Measurements from ENCODE around the gene RGS14.
"Not testable (repeated sequence)": the region's sequence is repeated elsewhere in the genome, so short reads cannot be mapped to it uniquely, and the experiment has no call there.

The RGS14 gene

DNA sequence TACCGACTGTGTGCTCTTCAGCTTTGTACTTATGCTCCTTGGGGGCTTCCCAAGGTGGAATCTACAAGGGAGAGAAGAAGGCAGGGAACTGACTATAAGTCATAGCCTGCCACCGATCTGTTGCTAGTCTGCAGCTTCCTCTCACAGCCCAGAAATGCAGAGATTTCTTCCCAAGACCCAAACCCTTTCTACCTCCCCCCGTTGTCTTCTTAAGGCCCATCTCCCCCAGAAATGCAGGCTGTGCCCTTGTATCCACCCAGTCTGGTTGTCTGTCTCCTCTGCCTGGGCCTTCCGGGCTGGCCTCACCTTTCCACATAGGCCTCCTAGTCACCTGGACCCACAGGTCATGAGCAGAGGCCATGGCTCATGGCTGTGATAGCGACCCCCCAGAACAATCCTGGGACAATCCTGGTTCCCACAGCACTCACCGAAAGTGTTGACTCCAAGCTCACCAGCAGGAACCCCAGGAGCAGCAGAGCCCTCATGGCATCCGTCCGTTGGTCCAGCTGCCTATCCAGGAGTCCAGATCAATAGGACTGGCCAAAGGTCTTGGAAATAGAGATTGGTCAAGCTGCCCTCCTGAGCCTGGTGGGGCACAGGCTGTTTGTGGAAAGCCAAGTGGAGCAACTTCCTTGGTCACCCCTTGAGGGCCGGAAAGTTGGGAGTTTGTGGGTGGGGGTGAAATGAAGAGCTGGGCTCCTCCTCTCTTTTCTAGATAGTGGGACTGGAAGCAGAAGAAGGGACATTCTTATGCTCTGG lies 51.5 kb downstream of the RGS14 start, which contains the start of gene F12:
F12 (minus strand) TSS at position 522 of the 759 bp plus-strand sequence; CDS start at position 485, 37 bp downstream.
- DNase-seq = no peak

DNA sequence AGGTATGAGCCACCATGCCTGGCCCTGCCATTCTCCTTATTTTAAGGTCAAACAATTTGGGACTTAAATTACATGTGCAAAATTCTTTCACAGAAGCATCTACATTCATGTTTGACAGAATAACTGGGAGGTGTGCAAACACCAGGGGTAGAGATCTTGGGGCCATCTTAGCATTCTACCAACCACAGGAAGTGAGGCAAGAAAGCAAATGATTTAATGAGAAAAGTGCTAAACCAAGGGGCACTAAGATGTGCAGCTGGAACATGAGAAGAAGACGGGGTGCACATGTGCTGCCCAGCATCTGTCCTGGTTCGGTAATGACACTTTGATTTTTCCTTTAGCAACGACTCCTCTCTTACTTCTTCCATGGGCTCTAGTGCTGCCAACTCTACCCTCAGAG lies 52.9 kb downstream of the RGS14 start:
- no peak for DNase-seq

DNA sequence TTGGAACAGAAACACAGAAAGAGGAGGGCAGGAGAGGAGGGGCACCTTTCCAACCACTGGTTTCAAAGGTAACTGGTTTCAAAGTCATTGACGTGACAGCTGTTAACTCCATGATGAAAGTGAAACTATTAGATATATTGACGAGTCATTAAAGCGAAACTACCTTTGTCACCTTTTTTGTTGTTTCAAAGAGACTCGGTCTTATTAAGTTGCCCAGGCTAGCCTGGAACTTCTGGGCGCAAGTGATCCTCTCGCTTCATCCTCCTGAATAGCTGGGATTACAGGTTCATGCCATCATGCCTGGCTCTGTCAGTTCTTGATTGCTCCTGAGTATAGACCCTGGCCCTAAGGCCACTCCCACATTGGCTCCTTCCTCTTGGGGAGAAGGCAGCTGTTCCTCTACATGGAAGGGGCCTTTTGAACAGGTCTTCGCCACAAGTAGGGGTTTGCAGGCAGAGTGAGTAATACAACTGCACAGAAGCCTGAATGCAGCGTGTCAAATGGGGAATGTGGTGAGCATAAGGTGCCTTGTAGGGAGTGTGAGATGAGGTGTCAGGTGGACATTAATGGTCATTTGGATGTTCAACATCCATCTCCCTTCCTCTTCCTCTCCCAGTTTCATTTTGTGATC lies 55.0 kb downstream of the RGS14 start:
- DNase-seq = no peak

DNA sequence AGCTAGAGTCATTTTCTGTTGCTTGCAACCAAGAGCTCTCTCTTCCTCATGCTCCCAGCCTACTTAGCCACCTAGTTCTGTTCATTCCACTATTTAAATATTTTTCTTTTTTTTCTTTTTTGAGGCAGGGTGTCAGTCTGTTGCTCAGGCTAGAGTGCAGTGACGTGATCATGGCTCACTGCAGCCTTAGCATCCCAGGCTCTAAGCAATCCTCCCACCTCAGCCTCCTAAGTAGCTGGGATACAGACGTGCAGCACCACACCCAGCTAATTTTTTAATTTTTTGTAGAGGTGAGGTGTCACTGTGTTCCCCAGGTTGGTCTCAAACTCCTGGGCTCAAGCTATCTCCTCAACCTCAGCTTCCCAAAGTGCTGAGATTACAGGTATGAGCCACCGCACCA lies 56.8 kb downstream of the RGS14 start:
- DNase-seq = no peak

DNA sequence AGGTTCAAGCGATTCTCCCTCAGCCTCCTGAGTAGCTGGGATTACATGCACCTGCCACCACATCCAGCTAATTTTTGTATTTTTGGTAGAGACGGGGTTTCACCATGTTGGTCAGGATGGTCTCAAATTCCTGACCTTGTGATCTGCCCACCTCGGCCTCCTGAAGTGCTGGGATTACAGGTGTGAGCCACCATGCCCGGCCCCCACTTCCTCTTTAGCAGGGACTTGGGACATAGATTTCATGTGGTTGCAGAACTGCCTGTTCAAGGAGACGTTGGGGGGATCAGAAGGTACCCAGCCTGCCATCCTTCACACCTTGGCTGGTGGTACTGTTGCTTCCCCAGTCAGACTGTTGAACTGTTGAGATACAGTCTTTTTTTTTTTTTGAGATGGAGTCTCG lies 59.4 kb downstream of the RGS14 start:
- DNase-seq = not testable (repeated sequence)

DNA sequence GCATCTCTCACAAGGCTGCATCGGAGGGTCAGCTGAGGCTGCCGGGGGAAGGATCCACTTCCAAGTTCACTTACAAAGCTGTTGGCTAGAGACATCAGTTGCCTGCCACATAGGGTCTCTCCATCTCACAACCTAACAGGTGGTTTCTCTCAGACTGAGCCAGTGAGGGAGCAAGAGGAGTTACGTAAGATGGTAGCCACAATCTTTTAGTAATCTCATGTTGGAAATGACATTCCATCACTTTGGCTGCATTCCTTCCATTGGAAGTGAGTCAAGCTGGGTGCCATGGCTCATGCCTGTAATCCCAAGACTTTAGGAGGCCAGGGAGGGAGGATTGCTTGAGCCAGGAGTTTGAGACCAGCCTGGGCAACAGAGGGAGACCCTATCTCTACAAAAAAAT lies 61.3 kb downstream of the RGS14 start:
- no peak for DNase-seq

DNA sequence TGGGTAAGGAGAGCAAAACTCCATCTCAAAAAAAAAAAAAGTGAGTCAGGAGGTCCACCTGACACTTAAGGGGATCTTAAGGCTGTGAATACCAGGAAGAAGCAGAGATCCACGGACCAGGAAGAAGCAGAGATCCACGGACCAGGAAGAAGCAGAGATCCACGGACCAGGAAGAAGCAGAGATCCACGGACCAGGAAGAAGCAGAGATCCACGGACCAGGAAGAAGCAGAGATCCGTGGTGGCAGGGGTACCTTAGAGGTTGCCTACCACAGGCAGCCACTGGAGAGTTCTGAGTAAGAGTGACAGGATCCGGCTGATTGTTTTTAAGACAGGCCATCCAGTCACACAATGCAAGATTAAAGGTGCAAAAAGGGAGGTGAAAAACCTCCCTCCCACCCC lies 62.7 kb downstream of the RGS14 start:
- not testable (repeated sequence) for DNase-seq

DNA sequence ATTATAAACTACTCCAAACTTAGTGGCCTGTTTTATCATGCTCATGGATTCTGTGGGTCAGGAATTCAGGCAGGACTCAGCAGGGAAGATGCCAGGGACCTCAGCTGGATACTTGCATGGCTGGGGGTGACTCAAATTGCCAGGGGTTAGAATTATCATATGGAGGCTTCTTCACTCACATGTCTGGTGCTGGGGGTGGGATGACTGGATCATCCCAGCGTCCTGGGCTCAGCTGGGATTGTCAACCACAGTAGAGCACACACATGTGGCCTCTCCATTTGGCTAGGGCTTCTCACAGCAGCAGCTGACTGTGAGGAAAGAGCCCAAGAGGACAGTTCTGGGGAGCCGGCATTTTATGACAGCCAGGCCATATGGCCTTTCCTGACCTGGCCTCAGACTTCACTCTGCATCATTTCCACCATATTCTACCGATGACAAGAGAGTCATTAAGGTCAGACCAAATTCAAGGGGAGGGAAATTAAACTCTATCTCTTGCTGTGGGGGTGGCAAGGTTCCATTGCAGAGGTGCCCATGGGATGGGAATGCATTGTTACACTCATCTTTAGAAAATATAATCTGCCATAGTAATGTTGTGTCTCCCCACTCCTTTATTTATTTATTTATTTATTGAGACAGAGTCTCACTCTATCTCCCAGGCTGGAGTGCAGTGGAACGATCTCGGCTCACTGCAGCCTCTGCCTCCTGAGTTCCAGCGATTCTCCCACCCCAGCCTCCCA lies 63.5 kb downstream of the RGS14 start:
- no peak for DNase-seq

Data from SIG-M5 (cell line).